H1 (cell line): Measurements from ENCODE around the gene NME7. TPM values are rescaled to one million over a fixed set of nuclear protein-coding genes. Genes with fewer than 3 reads are reported as not detected.
"Not testable (repeated sequence)": the region's sequence is repeated elsewhere in the genome, so short reads cannot be mapped to it uniquely, and the experiment has no call there.

Experiments used
- CTCF ChIA-PET: fragments of 300-600 bp; sonication (Branson Sonifier 250); formaldehyde crosslinking; loops from one replicate; lab custom pipeline; 2021; ENCODE audit not compliant: partially characterized antibody; lab: Charles Lee
- POLR2A ChIA-PET: fragments of 300-600 bp; sonication (Branson Sonifier 250); formaldehyde crosslinking; loops from one replicate; lab custom pipeline; 2021; ENCODE audit warnings: inconsistent platforms; ENCODE audit not compliant: partially characterized antibody; lab: Charles Lee
- DNase-seq, 2 experiments: peaks; one replicate each; pipeline versions ENCODE4 v3.0.0 to v3.0.0-alpha.2; 2010 to 2022; ENCODE audit warnings: low spot score in 2 of 2, low read depth in 1 of 2, mixed read lengths in 1 of 2
- FAIRE-seq: peaks from 2 replicates; lab custom pipeline; 2011; peaks lifted over from hg19 to GRCh38; lab: Jason Lieb, UNC
- H2AFZ ChIP-seq: 2 replicates; pipeline ENCODE4 v1.8.1; 2012; ENCODE audit warnings: low read length, inconsistent platforms
- H2AK5ac ChIP-seq: 2 replicates; pipeline ENCODE4 v1.6.1; 2013; ENCODE audit warnings: low read depth, low read length
- H2BK120ac ChIP-seq: replicated peaks from 2 replicates; pipeline ENCODE3; 2013; ENCODE audit warnings: low read depth, low read length, inconsistent platforms
- H2BK12ac ChIP-seq: 2 replicates; pipeline ENCODE4 v1.6.1; 2013; ENCODE audit warnings: low read depth, low read length
- H2BK15ac ChIP-seq: 2 replicates; pipeline ENCODE4 v1.6.1; 2013; ENCODE audit warnings: low read length
- H2BK20ac ChIP-seq: 2 replicates; pipeline ENCODE4 v1.6.1; 2013; ENCODE audit warnings: low read length
- H2BK5ac ChIP-seq: 2 replicates; pipeline ENCODE4 v1.6.1; 2013; ENCODE audit warnings: low read depth, low read length
- H3K14ac ChIP-seq: 2 replicates; pipeline ENCODE4 v1.6.1; 2013; ENCODE audit warnings: inconsistent platforms; ENCODE audit not compliant: insufficient read length
- H3K18ac ChIP-seq: 2 replicates; pipeline ENCODE4 v1.6.1; 2013; ENCODE audit warnings: low read length; ENCODE audit errors: extremely low read depth
- H3K23ac ChIP-seq: 2 replicates; pipeline ENCODE4 v1.6.1; 2013; ENCODE audit warnings: inconsistent platforms; ENCODE audit not compliant: insufficient read length
- H3K23me2 ChIP-seq: 2 replicates; pipeline ENCODE4 v1.6.1; 2013; ENCODE audit warnings: low read depth, low read length
- H3K27ac ChIP-seq: 2 replicates; pipeline ENCODE4 v1.6.1; 2011; ENCODE audit warnings: low read depth, low read length, inconsistent platforms
- H3K27me3 ChIP-seq, 4 experiments: replicated peaks in 1 of 4; 1 replicate in 1 of 4; 2 replicates in 3 of 4; pipeline versions ENCODE4 v1.6.1 to v1.8.1; 2011 to 2013; ENCODE audit warnings: low read length in 3 of 4, mild to moderate bottlenecking in 3 of 4, inconsistent platforms in 2 of 4, mixed read lengths in 2 of 4, moderate library complexity in 1 of 4; ENCODE audit not compliant: control insufficient read depth in 3 of 4, insufficient read depth in 3 of 4; ENCODE audit errors: extremely low read depth in 1 of 4
- H3K36me3 ChIP-seq, 4 experiments: 2 replicates each; pipeline versions ENCODE4 v1.6.1 to v1.8.1; 2011 to 2013; ENCODE audit warnings: mild to moderate bottlenecking in 4 of 4, low read length in 3 of 4, moderate library complexity in 2 of 4, control low read depth in 1 of 4, inconsistent platforms in 1 of 4; ENCODE audit not compliant: insufficient read depth in 4 of 4, control insufficient read depth in 2 of 4
- H3K4ac ChIP-seq: replicated peaks from 2 replicates; pipeline ENCODE3; 2013; ENCODE audit warnings: low read length, low read depth, mixed read lengths, inconsistent platforms; ENCODE audit not compliant: insufficient read length
- H3K4me1 ChIP-seq, 4 experiments: replicated peaks in 1 of 4; 1 replicate in 1 of 4; 2 replicates in 3 of 4; pipeline versions ENCODE4 v1.6.1 to v1.8.1; 2011 to 2013; ENCODE audit warnings: low read length in 3 of 4, inconsistent platforms in 2 of 4, mixed read lengths in 1 of 4; ENCODE audit not compliant: insufficient read depth in 4 of 4, control insufficient read depth in 3 of 4
- H3K4me2 ChIP-seq, 2 experiments: 2 replicates each; pipeline versions ENCODE4 v1.6.1 to v1.8.1; 2011 to 2013; ENCODE audit warnings: low read depth in 2 of 2, low read length in 2 of 2, control low read depth in 1 of 2, inconsistent platforms in 1 of 2, mild to moderate bottlenecking in 1 of 2; ENCODE audit not compliant: insufficient read depth in 1 of 2
- H3K4me3 ChIP-seq, 4 experiments: fragments of 200-600, 300-600 bp in 1 of 4; sonication (generic), shearing (Covaris generic), sonication (Bioruptor Twin) in 1 of 4; 2 replicates each; pipeline versions ENCODE4 v1.5.1 to v1.8.1; 2011 to 2016; ENCODE audit warnings: low read length in 4 of 4, low read depth in 3 of 4, control low read depth in 2 of 4, inconsistent platforms in 2 of 4, mild to moderate bottlenecking in 2 of 4, mixed read lengths in 1 of 4, moderate library complexity in 1 of 4; ENCODE audit not compliant: insufficient read depth in 2 of 4; ENCODE audit errors: extremely low read depth in 1 of 4
- H3K56ac ChIP-seq: replicated peaks from 2 replicates; pipeline ENCODE3; 2013; ENCODE audit warnings: low read depth, mild to moderate bottlenecking, mixed read lengths, low read length, inconsistent platforms; ENCODE audit not compliant: insufficient read length
- H3K79me1 ChIP-seq: 2 replicates; pipeline ENCODE4 v1.6.1; 2013; ENCODE audit warnings: low read depth, low read length, control low read depth
- H3K79me2 ChIP-seq, 2 experiments: 2 replicates each; pipeline versions ENCODE4 v1.6.1 to v1.8.1; 2012 to 2013; ENCODE audit warnings: low read length in 2 of 2, mild to moderate bottlenecking in 2 of 2, inconsistent platforms in 1 of 2; ENCODE audit not compliant: insufficient read depth in 2 of 2, control insufficient read depth in 1 of 2
- H3K9ac ChIP-seq, 4 experiments: replicated peaks in 1 of 4; 1 replicate in 1 of 4; 2 replicates in 3 of 4; pipeline versions ENCODE4 v1.6.1 to v1.8.1; 2011 to 2013; ENCODE audit warnings: low read depth in 3 of 4, low read length in 3 of 4, control low read depth in 2 of 4, mild to moderate bottlenecking in 2 of 4, moderate library complexity in 2 of 4, inconsistent platforms in 1 of 4; ENCODE audit errors: extremely low read depth in 1 of 4
- H3K9me3 ChIP-seq, 2 experiments: 2 replicates each; pipeline versions ENCODE4 v1.6.1 to v1.8.1; 2012 to 2013; ENCODE audit warnings: mild to moderate bottlenecking in 2 of 2, moderate library complexity in 2 of 2, control low read depth in 1 of 2, inconsistent platforms in 1 of 2, low read depth in 1 of 2, low read length in 1 of 2, mixed read lengths in 1 of 2; ENCODE audit not compliant: insufficient read depth in 2 of 2
- H4K20me1 ChIP-seq, 2 experiments: replicated peaks in 1 of 2; 2 replicates each; pipeline versions ENCODE3 to v1.8.1; 2011 to 2013; ENCODE audit warnings: inconsistent platforms in 2 of 2, low read length in 2 of 2, mild to moderate bottlenecking in 1 of 2; ENCODE audit not compliant: insufficient read depth in 2 of 2, control insufficient read depth in 1 of 2
- H4K5ac ChIP-seq: 2 replicates; pipeline ENCODE4 v1.6.1; 2013; ENCODE audit warnings: low read length, low read depth, mixed read lengths, inconsistent platforms; ENCODE audit not compliant: insufficient read length
- H4K8ac ChIP-seq: 2 replicates; pipeline ENCODE4 v1.8.0; 2013; ENCODE audit warnings: mild to moderate bottlenecking, moderate library complexity, low read length, inconsistent platforms; ENCODE audit not compliant: insufficient read depth; ENCODE audit errors: extremely low read depth
- H4K91ac ChIP-seq: replicated peaks from 2 replicates; pipeline ENCODE3; 2013; ENCODE audit warnings: low read length, mixed read lengths, inconsistent platforms; ENCODE audit not compliant: insufficient read length
- BCL11A ChIP-seq, 2 experiments: IDR thresholded peaks; one replicate each; pipeline ENCODE4 v1.6.1; 2011; ENCODE audit warnings: low read depth in 2 of 2, low read length in 2 of 2, mild to moderate bottlenecking in 2 of 2
- CHD2 ChIP-seq: IDR thresholded peaks from 2 replicates; pipeline ENCODE4 v1.6.1; 2012; ENCODE audit warnings: low read length, improper control_type of control experiment
- FOSL1 ChIP-seq: IDR thresholded peaks from 2 replicates; pipeline ENCODE4 v1.6.1; 2011; ENCODE audit warnings: mild to moderate bottlenecking, low read depth, low read length, moderate library complexity; ENCODE audit not compliant: insufficient read depth
- GTF2F1 ChIP-seq: IDR thresholded peaks from 2 replicates; pipeline ENCODE4 v1.6.1; 2012; ENCODE audit warnings: low read depth, low read length, improper control_type of control experiment, borderline replicate concordance
- KDM4A ChIP-seq: IDR thresholded peaks from one replicate; pipeline ENCODE4 v1.7.1; 2012; ENCODE audit warnings: low read depth, mild to moderate bottlenecking, moderate library complexity, low read length, inconsistent platforms; ENCODE audit not compliant: severe bottlenecking
- RFX5 ChIP-seq: IDR thresholded peaks from 2 replicates; pipeline ENCODE4 v1.6.1; 2011; ENCODE audit warnings: low read depth, low read length, improper control_type of control experiment, borderline replicate concordance
- RNF2 ChIP-seq: fragments of 200-900, 300-1000 bp; sonication (generic); IDR thresholded peaks from 2 replicates; pipeline ENCODE4 v1.7.1; 2016; ENCODE audit warnings: borderline replicate concordance, low read depth, mild to moderate bottlenecking, antibody characterized with exemption, low read length; ENCODE audit not compliant: poor library complexity, severe bottlenecking; ENCODE audit errors: missing control alignments
- SP1 ChIP-seq: IDR thresholded peaks from 2 replicates; pipeline ENCODE4 v1.6.1; 2011; ENCODE audit warnings: low read depth, low read length
- TAF1 ChIP-seq: IDR thresholded peaks from 2 replicates; pipeline ENCODE4 v1.6.1; 2011; ENCODE audit warnings: mild to moderate bottlenecking, low read depth, low read length
- WGBS, 2 experiments: shearing (Covaris generic) in 1 of 2; methylation state at CpG; one replicate each; pipeline versions ENCODE4 v1.1.6 to v1.1.7; 2013 to 2015; ENCODE audit warnings: low lambda C conversion rate in 2 of 2, mixed read lengths in 2 of 2, inconsistent platforms in 1 of 2, low coverage in 1 of 2, missing lambda C conversion rate in 1 of 2; ENCODE audit not compliant: insufficient replicate concordance in 2 of 2, insufficient coverage in 1 of 2, insufficient read length in 1 of 2; ENCODE audit errors: extremely low coverage in 1 of 2, missing lambda C conversion rate in 1 of 2; 5-methylcytosine and 5-hydroxymethylcytosine counted together
- polyA plus RNA-seq, 7 experiments: library from polyadenylated mRNA; depleted of rRNA in 3 of 7; stranded (reverse) in 5 of 7; unstranded in 2 of 7; fragments of >200 nt in 5 of 7; fragments of 200-250 nt in 2 of 7; gene quantifications; 1 replicate in 5 of 7; 2 replicates in 1 of 7; 4 replicates in 1 of 7; pipeline versions ENCODE4 v1.2.1 to v1.2.3, GENCODE V29; 2011 to 2013; ENCODE audit warnings: missing spikeins in 2 of 7, mixed read lengths in 2 of 7
- total RNA-seq: library from RNA; stranded (reverse); fragmentation: NEBNext Ultra II Directional; extraction: Animal tissue kit (Norgen Biotek cat#: 25700); gene quantifications from 2 replicates; pipeline ENCODE4 v1.2.1, GENCODE V29; 2021
- TF ChIP-seq, protein P1 (sequence below): IDR thresholded peaks from 2 replicates; pipeline ENCODE4 v1.6.1; 2011; ENCODE audit warnings: low read depth, mild to moderate bottlenecking, low read length; ENCODE audit not compliant: insufficient read depth

Gene NME7
- total and polyA plus RNA-seq, 2 of the 8 experiments (the other 6 are each of a cell fraction or from before 2014, with no cell fraction given) = 11.6 to 28.5 TPM

DNA sequence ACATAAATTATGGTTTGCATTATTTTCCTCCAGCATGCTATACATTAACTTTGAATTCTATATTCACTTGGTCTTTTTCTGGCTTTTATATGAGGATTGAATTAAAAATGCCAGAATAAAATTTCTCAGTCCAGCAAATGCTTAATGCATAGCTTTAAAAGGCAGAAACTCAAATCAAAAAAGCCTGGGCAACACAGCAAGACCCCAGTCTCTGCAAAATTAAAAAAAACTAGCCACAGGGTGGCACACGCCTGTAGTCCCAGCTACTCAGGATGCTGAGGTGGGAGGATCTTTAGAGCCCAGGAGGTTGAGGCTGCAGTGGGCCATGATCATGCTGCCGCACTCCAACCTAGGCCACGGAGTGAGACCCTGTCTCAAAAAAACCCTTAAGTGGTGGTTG lies 241.3 kb downstream of the NME7 start (continued):
- TF ChIP-seq KDM4A (no peak), RFX5 (no peak), FOSL1 (no peak), TAF1 (no peak), CHD2 (no peak), GTF2F1 (no peak), BCL11A (IDR thresholded peaks at IDR 0.05; ENCODE audit: low read depth in 2 of 2, low read length in 2 of 2) (no peak), RNF2 (no peak), SP1 (no peak)
- TF ChIP-seq, protein P1, sequence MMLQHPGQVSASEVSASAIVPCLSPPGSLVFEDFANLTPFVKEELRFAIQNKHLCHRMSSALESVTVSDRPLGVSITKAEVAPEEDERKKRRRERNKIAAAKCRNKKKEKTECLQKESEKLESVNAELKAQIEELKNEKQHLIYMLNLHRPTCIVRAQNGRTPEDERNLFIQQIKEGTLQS = no peak

DNA sequence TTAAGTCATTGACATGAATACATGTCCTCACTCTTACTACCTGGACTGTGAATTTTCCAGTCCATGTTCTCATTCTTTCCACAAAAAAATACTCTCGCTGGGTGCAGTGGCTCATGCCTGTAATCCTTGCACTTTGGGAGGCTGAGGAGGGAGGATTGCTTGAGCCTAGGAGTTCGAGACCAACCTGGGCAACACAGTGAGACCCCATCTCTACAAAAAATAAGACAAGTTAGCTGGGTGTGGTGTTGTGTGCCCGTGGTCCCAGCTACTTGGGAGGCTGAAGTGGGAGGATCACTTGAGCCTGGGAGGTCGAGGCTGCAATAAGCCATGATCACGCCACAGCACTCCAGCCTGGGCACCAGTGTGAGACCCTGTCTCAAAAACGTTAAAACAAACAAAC lies 242.0 kb downstream of the NME7 start:
- H3K56ac ChIP-seq, H3K23ac ChIP-seq, H4K20me1 ChIP-seq, H3K4me3 ChIP-seq, H2BK12ac ChIP-seq, POLR2A ChIA-PET, H3K18ac ChIP-seq, H2AK5ac ChIP-seq, H3K14ac ChIP-seq, H2BK5ac ChIP-seq, H3K9ac ChIP-seq, FAIRE-seq, H2BK15ac ChIP-seq, H2BK120ac ChIP-seq, H3K4ac ChIP-seq, H3K79me1 ChIP-seq, H2AFZ ChIP-seq, H4K8ac ChIP-seq, H3K27ac ChIP-seq, H4K91ac ChIP-seq, H3K27me3 ChIP-seq, DNase-seq, H3K9me3 ChIP-seq, H3K4me2 ChIP-seq, H2BK20ac ChIP-seq, H3K4me1 ChIP-seq, H4K5ac ChIP-seq, H3K23me2 ChIP-seq: not testable (repeated sequence)
- WGBS, 2 experiments = 92% methylated on average over 6 of the region's 6 CpGs; no CpG with 5 or more reads in 1 of the 2 experiments
- CTCF ChIA-PET = interaction anchor here (0.6 to 1.3 kb wide), 3 partner anchors 14 to 1876 kb away, joined by 3 to 4 read pairs (median 3); no protein-coding TSS in a partner anchor
- H3K36me3 ChIP-seq = peaks cover 8 to 42% (median 27%) of the 10 kb centered on the region in 4 experiments
- peaks cover 0 to 19% of the 10 kb centered on the region in 2 experiments; a peak in 1 of 4 replicates for H3K79me2 ChIP-seq
